HG03045 (cell line): ENCODE data around the gene CAMK2G.

Experiments used
- ATAC-seq: cut with Tn5 transposase; IDR thresholded peaks from one replicate; pipeline ENCODE4 v1.9.1; 2021; ENCODE audit warnings: mild to moderate bottlenecking, moderate library complexity; ENCODE audit not compliant: unreplicated experiment

The CAMK2G gene

GRCh38 chr10:73780966-73781365 is 93.4 kb downstream of the CAMK2G start:
- ATAC-seq, result no peak

- no peak for ATAC-seq
Measured at GRCh38 chr10:73780301-73780700, 94.1 kb downstream of the CAMK2G start.

- ATAC-seq, result no peak
Measured at GRCh38 chr10:73779539-73780197, 94.7 kb downstream of the CAMK2G start.

GRCh38 chr10:73779018-73779417 is 95.3 kb downstream of the CAMK2G start:
- no peak for ATAC-seq

- ATAC-seq, result no peak
Measured at GRCh38 chr10:73774637-73775036, 99.7 kb downstream of the CAMK2G start.

- ATAC-seq, result no peak
Measured at GRCh38 chr10:73773152-73773879, 101.0 kb downstream of the CAMK2G start.

GRCh38 chr10:73772281-73773151 is 101.8 kb downstream of the CAMK2G start:
- ATAC-seq, result peak; percentile 66

- ATAC-seq, result peak; percentile 7
Measured at GRCh38 chr10:73771722-73772280, 102.6 kb downstream of the CAMK2G start.

GRCh38 chr10:73769396-73769795 is 105.0 kb downstream of the CAMK2G start:
- ATAC-seq, result no peak

GRCh38 chr10:73768881-73769280 is 105.5 kb downstream of the CAMK2G start:
- no peak for ATAC-seq

- ATAC-seq, result no peak
Measured at GRCh38 chr10:73765066-73765465, 109.3 kb downstream of the CAMK2G start.

- ATAC-seq, result no peak
Measured at GRCh38 chr10:73763343-73763742, 111.0 kb downstream of the CAMK2G start.

GRCh38 chr10:73762915-73763314 is 111.4 kb downstream of the CAMK2G start:
- no peak for ATAC-seq
